Measurements from ENCODE around the gene CACNA1C. TPM values are rescaled to one million over a fixed set of nuclear protein-coding genes. Genes with fewer than 3 reads are reported as not detected.

CACNA1C gene
- total and polyA plus RNA-seq, 2 donors (not counting 1 experiment from before 2014, with no cell fraction given) = 7.6 to 11.4 TPM

DNA sequence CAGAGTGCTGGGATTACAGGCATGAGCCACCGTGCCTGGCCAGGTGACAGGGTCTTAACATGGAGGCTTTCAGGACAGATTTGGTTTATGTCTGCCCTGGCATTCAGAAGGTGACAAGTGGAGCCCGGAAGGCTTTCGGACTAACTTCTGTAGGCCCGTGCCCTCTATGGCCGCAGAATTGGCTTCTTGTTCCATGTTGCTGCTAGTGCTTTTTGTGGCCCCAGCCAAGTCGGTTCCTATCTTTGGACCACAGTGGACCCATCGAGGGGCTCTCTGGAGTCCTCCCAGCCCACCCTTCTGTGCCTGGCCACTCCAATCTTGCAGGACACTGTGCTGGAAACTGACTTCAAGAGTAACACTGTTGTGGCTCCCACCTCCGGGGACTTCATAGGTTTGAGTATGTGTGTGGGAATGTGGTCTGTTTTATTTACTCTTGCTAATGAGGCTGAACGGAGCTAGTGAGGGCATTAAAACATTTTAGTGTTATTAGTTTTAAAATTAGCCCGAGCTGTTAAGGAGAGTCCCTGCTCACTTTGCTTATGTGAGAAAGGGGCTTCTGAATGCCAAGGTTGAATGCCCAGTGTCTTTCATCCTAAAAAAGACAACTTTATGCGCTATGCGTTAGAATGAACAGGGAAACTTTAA is 245.9 kb downstream of the CACNA1C start:
- H3K27ac ChIP-seq (ENCODE audit: insufficient read depth, low read length) = no peak overlapping the region
- no peaks in the 10 kb centered on the region for H3K79me2 ChIP-seq (ENCODE audit: control insufficient read depth, insufficient read depth, low read length)
- TF ChIP-seq, protein P1, sequence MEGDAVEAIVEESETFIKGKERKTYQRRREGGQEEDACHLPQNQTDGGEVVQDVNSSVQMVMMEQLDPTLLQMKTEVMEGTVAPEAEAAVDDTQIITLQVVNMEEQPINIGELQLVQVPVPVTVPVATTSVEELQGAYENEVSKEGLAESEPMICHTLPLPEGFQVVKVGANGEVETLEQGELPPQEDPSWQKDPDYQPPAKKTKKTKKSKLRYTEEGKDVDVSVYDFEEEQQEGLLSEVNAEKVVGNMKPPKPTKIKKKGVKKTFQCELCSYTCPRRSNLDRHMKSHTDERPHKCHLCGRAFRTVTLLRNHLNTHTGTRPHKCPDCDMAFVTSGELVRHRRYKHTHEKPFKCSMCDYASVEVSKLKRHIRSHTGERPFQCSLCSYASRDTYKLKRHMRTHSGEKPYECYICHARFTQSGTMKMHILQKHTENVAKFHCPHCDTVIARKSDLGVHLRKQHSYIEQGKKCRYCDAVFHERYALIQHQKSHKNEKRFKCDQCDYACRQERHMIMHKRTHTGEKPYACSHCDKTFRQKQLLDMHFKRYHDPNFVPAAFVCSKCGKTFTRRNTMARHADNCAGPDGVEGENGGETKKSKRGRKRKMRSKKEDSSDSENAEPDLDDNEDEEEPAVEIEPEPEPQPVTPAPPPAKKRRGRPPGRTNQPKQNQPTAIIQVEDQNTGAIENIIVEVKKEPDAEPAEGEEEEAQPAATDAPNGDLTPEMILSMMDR (conservative IDR thresholded peaks at IDR 0.05 in 1 of 2, IDR thresholded peaks at IDR 0.05 in 1 of 2; ENCODE audit: low read depth in 1 of 2, low read length in 2 of 2) = no peak
- TF ChIP-seq EZH2 (IDR thresholded peaks at IDR 0.05; ENCODE audit: low read length, missing control alignments) = no peak
- H2AFZ ChIP-seq (ENCODE audit: low read length) = no peak overlapping the region
- DNase-seq (ENCODE audit: low read depth in 2 of 2) = no peak
- no peak overlapping the region for H3K9ac ChIP-seq (ENCODE audit: insufficient read depth, low read length)
- no peaks in the 10 kb centered on the region for H3K27me3 ChIP-seq (ENCODE audit: control insufficient read depth, insufficient read depth, low read length)
- no peaks in the 10 kb centered on the region for H4K20me1 ChIP-seq (ENCODE audit: control insufficient read depth, extremely low read depth, insufficient read depth, low read length)
- no peaks in the 10 kb centered on the region for H3K36me3 ChIP-seq (ENCODE audit: control insufficient read depth, insufficient read depth, low read length)
- no peaks in the 10 kb centered on the region for H3K9me3 ChIP-seq (ENCODE audit: control insufficient read depth, insufficient read depth, low read depth, low read length)
- H3K4me2 ChIP-seq (ENCODE audit: extremely low read depth, insufficient read depth, low read length) = no peak overlapping the region
- no peak overlapping the region for H3K4me3 ChIP-seq (replicated peaks in 1 of 4; ENCODE audit: control extremely low read depth in 1 of 4, insufficient read depth in 1 of 4, low read depth in 3 of 4, low read length in 4 of 4)
- peaks cover 33% of the 10 kb centered on the region for H3K4me1 ChIP-seq (ENCODE audit: control insufficient read depth, extremely low read depth, insufficient read depth, low read length)

DNA sequence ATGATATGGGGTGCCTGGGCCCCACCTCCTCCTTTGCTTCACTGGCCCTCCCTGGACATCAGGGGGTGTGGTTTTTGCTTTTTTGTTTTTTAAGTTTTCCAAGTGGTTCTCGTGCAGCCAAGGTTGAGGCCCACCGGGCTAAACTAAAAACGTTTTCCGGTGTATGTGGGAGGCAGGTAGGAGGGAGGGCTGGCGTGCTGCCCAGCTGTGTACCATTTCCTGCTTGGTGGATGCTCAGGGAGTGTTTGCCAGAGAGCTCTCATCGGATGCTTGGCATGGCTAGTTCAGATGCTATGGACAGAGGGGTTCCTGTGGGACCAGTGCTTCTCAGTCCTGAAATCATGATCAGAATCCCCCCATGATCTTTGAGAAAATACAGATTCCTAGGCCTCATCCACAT is 246.4 kb downstream of the CACNA1C start:
- Histone ChIP-seq H3K9me3 (ENCODE audit: control insufficient read depth, insufficient read depth, low read depth, low read length) (no peaks in the 10 kb centered on the region), H4K20me1 (ENCODE audit: control insufficient read depth, extremely low read depth, insufficient read depth, low read length) (no peaks in the 10 kb centered on the region), H3K36me3 (ENCODE audit: control insufficient read depth, insufficient read depth, low read length) (no peaks in the 10 kb centered on the region), H2AFZ (ENCODE audit: low read length) (no peak overlapping the region), H3K79me2 (ENCODE audit: control insufficient read depth, insufficient read depth, low read length) (no peaks in the 10 kb centered on the region), H3K4me2 (ENCODE audit: extremely low read depth, insufficient read depth, low read length) (no peak overlapping the region), H3K27me3 (ENCODE audit: control insufficient read depth, insufficient read depth, low read length) (no peaks in the 10 kb centered on the region), H3K4me1 (ENCODE audit: control insufficient read depth, extremely low read depth, insufficient read depth, low read length) (peaks cover 33% of the 10 kb centered on the region), H3K9ac (ENCODE audit: insufficient read depth, low read length) (no peak overlapping the region), H3K27ac (ENCODE audit: insufficient read depth, low read length) (no peak overlapping the region), H3K4me3 (replicated peaks in 1 of 4; ENCODE audit: control extremely low read depth in 1 of 4, insufficient read depth in 1 of 4, low read depth in 3 of 4, low read length in 4 of 4) (no peak overlapping the region)
- TF ChIP-seq, protein P1 (conservative IDR thresholded peaks at IDR 0.05 in 1 of 2, IDR thresholded peaks at IDR 0.05 in 1 of 2; ENCODE audit: low read depth in 1 of 2, low read length in 2 of 2) = no peak
- no peak for TF ChIP-seq EZH2 (IDR thresholded peaks at IDR 0.05; ENCODE audit: low read length, missing control alignments)
- no peak for DNase-seq (ENCODE audit: low read depth in 2 of 2)

DNA sequence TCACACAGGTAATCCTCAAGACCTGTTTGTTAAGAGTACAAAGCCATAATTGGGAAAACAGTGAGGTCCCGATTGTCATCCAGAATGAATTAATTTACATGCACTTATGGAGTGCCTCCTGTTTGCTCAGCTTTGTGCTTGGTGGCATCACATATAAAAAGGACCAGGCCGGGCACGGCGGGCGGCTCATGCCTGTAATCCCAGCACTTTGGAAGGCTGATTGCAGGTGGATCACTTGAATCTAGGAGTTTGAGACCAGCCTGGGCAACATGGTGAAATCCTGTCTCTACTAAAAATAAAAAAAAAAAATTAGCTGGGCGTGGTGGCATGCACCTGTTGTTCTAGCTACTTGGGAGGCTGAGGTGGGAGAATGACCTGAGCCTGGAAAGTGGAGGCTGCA is 247.4 kb downstream of the CACNA1C start:
- H3K79me2 ChIP-seq (ENCODE audit: control insufficient read depth, insufficient read depth, low read length) = no peaks in the 10 kb centered on the region
- H3K27ac ChIP-seq (ENCODE audit: insufficient read depth, low read length) = no peak overlapping the region
- H3K4me1 ChIP-seq (ENCODE audit: control insufficient read depth, extremely low read depth, insufficient read depth, low read length) = peaks cover 24% of the 10 kb centered on the region
- H3K4me2 ChIP-seq (ENCODE audit: extremely low read depth, insufficient read depth, low read length) = no peak overlapping the region
- H3K4me3 ChIP-seq (replicated peaks in 1 of 4; ENCODE audit: control extremely low read depth in 1 of 4, insufficient read depth in 1 of 4, low read depth in 3 of 4, low read length in 4 of 4) = no peak overlapping the region
- H3K9me3 ChIP-seq (ENCODE audit: control insufficient read depth, insufficient read depth, low read depth, low read length) = no peaks in the 10 kb centered on the region
- H2AFZ ChIP-seq (ENCODE audit: low read length) = no peak overlapping the region
- no peaks in the 10 kb centered on the region for H3K36me3 ChIP-seq (ENCODE audit: control insufficient read depth, insufficient read depth, low read length)
- no peak for DNase-seq (ENCODE audit: low read depth in 2 of 2)
- H4K20me1 ChIP-seq (ENCODE audit: control insufficient read depth, extremely low read depth, insufficient read depth, low read length) = no peaks in the 10 kb centered on the region
- no peaks in the 10 kb centered on the region for H3K27me3 ChIP-seq (ENCODE audit: control insufficient read depth, insufficient read depth, low read length)
- no peak overlapping the region for H3K9ac ChIP-seq (ENCODE audit: insufficient read depth, low read length)
- TF ChIP-seq, protein P1 (conservative IDR thresholded peaks at IDR 0.05 in 1 of 2, IDR thresholded peaks at IDR 0.05 in 1 of 2; ENCODE audit: low read depth in 1 of 2, low read length in 2 of 2) = no peak
- no peak for TF ChIP-seq EZH2 (IDR thresholded peaks at IDR 0.05; ENCODE audit: low read length, missing control alignments)
